ENCODE data around the gene MYOG. TPM values are rescaled to one million over a fixed set of nuclear protein-coding genes. Genes with fewer than 3 reads are reported as not detected.

MYOG gene
- 1.3 TPM for polyA plus RNA-seq (2013, experiment 1 of 2; ENCODE audit: insufficient read length)
- polyA plus RNA-seq (2013, experiment 2 of 2; ENCODE audit: insufficient read length) = 1.1 TPM

GRCh38 chr1:203085528-203086406 lies at the start of gene MYOG:
MYOG (minus strand) TSS chr1:203086012; CDS start chr1:203085961, 51 bp downstream.
- DNase-seq = no peak

GRCh38 chr1:203133970-203134725 lies 48.3 kb upstream of the MYOG start:
- no peak for DNase-seq

- no peak for DNase-seq
These were observed 45.9 kb upstream of the MYOG start for GRCh38 chr1:203131548-203132200.

GRCh38 chr1:203130358-203130985 lies 44.7 kb upstream of the MYOG start:
- no peak for DNase-seq

GRCh38 chr1:203129501-203130231 lies 43.9 kb upstream of the MYOG start:
- DNase-seq = no peak

- DNase-seq = no peak
These were observed 43.1 kb upstream of the MYOG start for GRCh38 chr1:203128716-203129500.

DNA sequence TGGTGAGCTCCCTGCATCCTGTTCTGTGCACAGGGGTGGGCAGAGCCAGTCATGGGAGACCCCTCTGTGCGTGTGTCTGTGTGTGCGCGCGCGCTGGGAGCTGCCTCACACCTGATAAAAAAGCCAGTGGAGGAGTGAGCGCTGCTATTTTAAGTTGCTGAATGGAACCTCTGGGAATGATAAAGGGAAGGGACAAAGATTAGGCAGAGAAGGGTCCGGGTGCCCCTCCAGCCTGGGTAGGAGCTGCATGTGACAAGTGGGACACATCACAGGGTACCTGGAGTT lies 42.6 kb upstream of the MYOG start:
- DNase-seq = no peak

- peak; percentile 49 for DNase-seq
These were observed 42.0 kb upstream of the MYOG start, which contains the start of gene ADORA1 for GRCh38 chr1:203127666-203128430. ADORA1 (plus strand) TSS chr1:203127726; CDS start chr1:203128842, 1,116 bp downstream.

GRCh38 chr1:203126866-203127665 lies 41.3 kb upstream of the MYOG start:
- peak; percentile 27 for DNase-seq

- DNase-seq = peak; percentile 50
These were observed 40.5 kb upstream of the MYOG start for GRCh38 chr1:203126151-203126865.

DNA sequence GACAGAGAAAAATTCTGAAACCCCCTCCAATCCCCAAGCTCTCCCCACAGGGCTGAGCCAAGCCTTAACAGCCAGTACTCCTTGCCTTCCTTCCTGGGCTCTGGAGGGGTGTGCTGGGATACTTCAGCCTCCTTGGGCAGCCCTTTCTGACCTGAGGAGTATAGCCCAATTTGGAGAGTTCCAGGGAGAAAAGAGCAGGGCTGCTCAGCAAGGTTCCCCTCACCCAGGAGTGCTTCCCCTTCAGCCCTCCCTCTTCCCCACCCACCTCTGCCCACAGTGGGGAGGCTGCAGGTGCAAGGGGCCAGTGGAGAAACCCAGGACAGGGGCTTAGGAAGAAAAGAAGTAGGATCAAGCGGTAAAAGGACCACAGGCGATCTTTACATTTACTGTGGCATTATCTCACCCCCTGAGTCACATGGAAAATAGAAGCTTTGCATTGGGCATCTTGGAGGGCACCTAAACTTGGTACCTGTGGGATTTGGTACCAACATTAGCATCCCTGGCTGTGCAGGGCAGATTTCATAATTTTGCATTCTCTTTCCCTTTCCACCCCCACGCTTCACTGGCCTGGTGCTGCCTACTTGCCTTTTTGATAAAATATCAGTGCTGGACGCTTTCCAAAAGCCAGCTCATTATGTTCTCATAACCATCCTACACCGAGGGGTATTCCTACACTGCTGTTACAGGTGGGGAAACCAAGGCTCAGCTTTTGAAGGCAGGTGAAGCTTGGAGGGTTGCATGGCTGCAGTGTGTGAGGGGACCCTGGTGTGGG lies 38.9 kb upstream of the MYOG start:
- no peak for DNase-seq

DNA sequence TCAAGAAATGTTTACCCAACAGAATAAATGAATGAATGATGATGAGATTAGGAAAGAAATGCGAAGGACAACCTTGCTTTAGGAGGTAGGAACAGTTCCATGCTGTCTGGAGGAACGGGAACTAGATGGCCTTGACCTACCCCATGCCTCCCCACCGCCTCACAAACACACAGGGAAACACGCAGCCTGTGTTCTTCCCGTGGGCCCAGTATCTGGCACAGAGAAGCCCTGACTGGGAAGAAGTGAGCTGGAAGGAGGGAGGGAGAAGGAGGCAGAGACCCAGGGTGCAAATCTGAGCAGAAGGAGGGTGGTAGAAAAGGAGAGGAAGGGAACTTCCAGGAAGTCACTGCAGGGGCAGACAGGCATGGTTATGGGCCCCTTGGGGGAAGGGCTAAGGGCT lies 38.2 kb upstream of the MYOG start:
- no peak for DNase-seq

GRCh38 chr1:203122159-203122558 lies 36.3 kb upstream of the MYOG start:
- no peak for DNase-seq

DNA sequence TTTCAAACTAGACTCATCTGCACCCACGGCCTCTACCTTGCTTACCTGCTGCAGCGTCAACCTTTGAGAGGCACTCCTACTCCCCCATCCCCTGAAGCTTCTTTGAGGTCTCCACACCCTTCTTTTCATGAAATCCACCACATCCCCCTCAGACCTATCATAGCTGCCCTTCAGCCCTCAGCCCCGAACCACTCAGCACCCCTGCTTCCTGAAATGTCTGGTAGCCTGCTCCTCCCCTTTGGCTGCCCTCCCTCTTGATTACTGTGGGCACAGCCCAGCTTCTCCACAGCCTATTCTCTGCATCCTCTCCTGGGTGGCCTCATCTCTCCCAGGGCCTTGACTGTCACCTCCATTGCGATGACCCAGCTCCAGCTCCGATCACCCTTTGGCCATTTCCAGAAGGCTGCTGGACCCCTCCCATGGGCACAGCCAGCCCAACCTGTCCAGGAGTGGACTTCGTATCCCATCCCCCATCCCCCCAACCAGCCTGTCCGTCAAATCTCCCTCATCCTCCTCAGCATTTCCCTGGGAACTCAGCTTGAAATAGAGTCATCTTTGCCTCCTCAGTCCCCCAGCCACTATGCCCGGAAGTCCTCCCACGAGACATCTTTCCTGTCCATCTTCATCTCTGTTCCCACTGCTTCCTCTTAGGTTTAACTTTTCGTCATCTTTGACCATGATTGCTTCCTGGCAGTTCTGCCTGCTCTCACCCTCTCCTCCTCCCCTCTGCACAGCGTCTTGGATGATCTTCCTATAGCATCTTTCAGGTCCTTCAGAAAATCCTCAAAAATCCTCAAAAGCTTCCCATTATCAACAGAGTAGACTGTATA lies 35.6 kb upstream of the MYOG start:
- DNase-seq = no peak

DNA sequence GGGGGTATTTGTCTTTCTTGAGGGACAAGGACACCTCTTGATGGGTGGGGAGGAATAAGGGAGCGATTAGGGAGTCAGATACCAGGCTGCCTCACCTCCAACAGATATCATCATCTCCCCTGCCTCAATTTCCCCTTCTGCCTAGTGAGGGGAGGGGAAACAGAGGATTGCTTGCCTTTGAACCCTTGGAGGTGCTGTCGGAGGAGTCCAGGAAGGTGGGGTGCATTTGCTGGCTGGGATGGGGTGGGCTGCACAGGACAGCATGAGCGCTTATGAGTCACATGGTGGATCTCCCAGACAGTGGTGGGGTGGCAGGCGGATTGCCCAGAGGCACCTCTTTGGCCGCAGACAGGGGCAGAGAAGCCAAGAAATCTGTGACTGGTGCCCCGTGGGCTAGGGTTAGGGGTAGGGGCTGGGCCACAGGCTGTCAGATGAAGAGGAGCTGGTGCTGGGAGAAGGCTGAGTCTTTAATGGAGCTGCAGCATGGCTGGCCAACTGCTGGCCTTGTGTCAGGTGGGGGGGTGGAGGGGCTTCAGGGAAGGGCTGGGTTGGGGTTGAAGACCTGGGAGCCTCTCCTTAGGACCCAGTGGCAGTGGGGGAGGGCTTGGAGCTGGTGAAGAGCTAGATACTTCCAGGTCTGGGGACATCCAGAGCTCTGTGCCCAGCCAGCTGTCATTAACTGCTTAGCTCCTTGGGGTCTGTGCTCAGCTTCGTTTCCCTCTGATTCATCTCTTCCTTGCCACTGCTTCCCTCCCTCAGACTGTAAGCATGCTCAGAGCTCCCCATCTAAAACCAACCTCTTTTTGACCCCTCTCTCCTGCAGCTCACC lies 34.7 kb upstream of the MYOG start:
- no peak for DNase-seq
